ENCODE results near the gene PRUNE2. TPM values are rescaled to one million over a fixed set of nuclear protein-coding genes. Genes with fewer than 3 reads are reported as not detected.

The PRUNE2 gene
- total RNA-seq, 1 donor from 2014 or later: 7.8 TPM

- Histone ChIP-seq H3K4me1 (ENCODE audit: control insufficient read depth in 3 of 3, insufficient read depth in 3 of 3, low read length in 3 of 3) (no peaks in the 10 kb centered on the region), H3K36me3 (ENCODE audit: control insufficient read depth in 3 of 3, insufficient read depth in 3 of 3, low read length in 3 of 3) (no peaks in the 10 kb centered on the region), H3K9me3 (ENCODE audit: control insufficient read depth in 3 of 3, low read length in 3 of 3) (no peaks in the 10 kb centered on the region), H3K9ac (ENCODE audit: low read depth in 1 of 3, low read length in 3 of 3) (no peak overlapping the region), H3K27ac (ENCODE audit: low read depth, low read length) (no peak overlapping the region), H3K27me3 (ENCODE audit: control insufficient read depth in 3 of 3, insufficient read depth in 3 of 3, low read length in 3 of 3) (peaks cover 0 to 7% (median 3%) of the 10 kb centered on the region in 3 donors), H3K4me3 (ENCODE audit: low read length in 3 of 3) (no peak overlapping the region)
Observed at GRCh38 chr9:76713381-76713780, 192.5 kb downstream of the PRUNE2 start.

GRCh38 chr9:76709020-76709419 is 196.9 kb downstream of the PRUNE2 start:
- Histone ChIP-seq H3K36me3 (ENCODE audit: control insufficient read depth in 3 of 3, insufficient read depth in 3 of 3, low read length in 3 of 3) (no peaks in the 10 kb centered on the region), H3K9me3 (ENCODE audit: control insufficient read depth in 3 of 3, low read length in 3 of 3) (no peaks in the 10 kb centered on the region), H3K27ac (ENCODE audit: low read depth, low read length) (no peak overlapping the region), H3K4me3 (ENCODE audit: low read length in 3 of 3) (no peak overlapping the region), H3K9ac (ENCODE audit: low read depth in 1 of 3, low read length in 3 of 3) (no peak overlapping the region), H3K27me3 (ENCODE audit: control insufficient read depth in 3 of 3, insufficient read depth in 3 of 3, low read length in 3 of 3) (peaks cover 0 to 11% (median 6%) of the 10 kb centered on the region in 3 donors), H3K4me1 (ENCODE audit: control insufficient read depth in 3 of 3, insufficient read depth in 3 of 3, low read length in 3 of 3) (no peaks in the 10 kb centered on the region)

- H3K9me3 ChIP-seq (ENCODE audit: control insufficient read depth in 3 of 3, low read length in 3 of 3): no peaks in the 10 kb centered on the region
- H3K36me3 ChIP-seq (ENCODE audit: control insufficient read depth in 3 of 3, insufficient read depth in 3 of 3, low read length in 3 of 3): no peaks in the 10 kb centered on the region
- H3K4me3 ChIP-seq (ENCODE audit: low read length in 3 of 3): no peak overlapping the region
- H3K27me3 ChIP-seq (ENCODE audit: control insufficient read depth in 3 of 3, insufficient read depth in 3 of 3, low read length in 3 of 3): peaks cover 5 to 11% (median 6%) of the 10 kb centered on the region in 3 donors
- no peak overlapping the region for H3K9ac ChIP-seq (ENCODE audit: low read depth in 1 of 3, low read length in 3 of 3)
- H3K4me1 ChIP-seq (ENCODE audit: control insufficient read depth in 3 of 3, insufficient read depth in 3 of 3, low read length in 3 of 3): no peaks in the 10 kb centered on the region
- H3K27ac ChIP-seq (ENCODE audit: low read depth, low read length): no peak overlapping the region
Observed at GRCh38 chr9:76707510-76707909, 198.4 kb downstream of the PRUNE2 start.

- Histone ChIP-seq H3K4me1 (ENCODE audit: control insufficient read depth in 3 of 3, insufficient read depth in 3 of 3, low read length in 3 of 3) (peaks cover 3 to 11% (median 9%) of the 10 kb centered on the region in 3 donors), H3K36me3 (ENCODE audit: control insufficient read depth in 3 of 3, insufficient read depth in 3 of 3, low read length in 3 of 3) (no peaks in the 10 kb centered on the region), H3K9me3 (ENCODE audit: control insufficient read depth in 3 of 3, low read length in 3 of 3) (no peaks in the 10 kb centered on the region), H3K27me3 (ENCODE audit: control insufficient read depth in 3 of 3, insufficient read depth in 3 of 3, low read length in 3 of 3) (peaks cover 5 to 8% (median 6%) of the 10 kb centered on the region in 3 donors), H3K4me3 (ENCODE audit: low read length in 3 of 3) (no peak overlapping the region), H3K9ac (ENCODE audit: low read depth in 1 of 3, low read length in 3 of 3) (no peak overlapping the region), H3K27ac (ENCODE audit: low read depth, low read length) (no peak overlapping the region)
Observed at GRCh38 chr9:76704593-76705204, 201.2 kb downstream of the PRUNE2 start.

- Histone ChIP-seq H3K27ac (ENCODE audit: low read depth, low read length) (no peak overlapping the region), H3K36me3 (ENCODE audit: control insufficient read depth in 3 of 3, insufficient read depth in 3 of 3, low read length in 3 of 3) (no peaks in the 10 kb centered on the region), H3K4me3 (ENCODE audit: low read length in 3 of 3) (no peak overlapping the region), H3K4me1 (ENCODE audit: control insufficient read depth in 3 of 3, insufficient read depth in 3 of 3, low read length in 3 of 3) (peaks cover 7 to 11% (median 10%) of the 10 kb centered on the region in 3 donors), H3K9me3 (ENCODE audit: control insufficient read depth in 3 of 3, low read length in 3 of 3) (no peaks in the 10 kb centered on the region), H3K27me3 (ENCODE audit: control insufficient read depth in 3 of 3, insufficient read depth in 3 of 3, low read length in 3 of 3) (peaks cover 1 to 5% (median 3%) of the 10 kb centered on the region in 3 donors), H3K9ac (ENCODE audit: low read depth in 1 of 3, low read length in 3 of 3) (no peak overlapping the region)
Observed at GRCh38 chr9:76703270-76703669, 202.6 kb downstream of the PRUNE2 start.

GRCh38 chr9:76701441-76702039 is 204.4 kb downstream of the PRUNE2 start:
- Histone ChIP-seq H3K4me3 (ENCODE audit: low read length in 3 of 3) (no peak overlapping the region), H3K27ac (ENCODE audit: low read depth, low read length) (no peak overlapping the region), H3K36me3 (ENCODE audit: control insufficient read depth in 3 of 3, insufficient read depth in 3 of 3, low read length in 3 of 3) (no peaks in the 10 kb centered on the region), H3K27me3 (ENCODE audit: control insufficient read depth in 3 of 3, insufficient read depth in 3 of 3, low read length in 3 of 3) (peaks cover 0 to 6% (median 5%) of the 10 kb centered on the region in 3 donors), H3K9me3 (ENCODE audit: control insufficient read depth in 3 of 3, low read length in 3 of 3) (no peaks in the 10 kb centered on the region), H3K4me1 (ENCODE audit: control insufficient read depth in 3 of 3, insufficient read depth in 3 of 3, low read length in 3 of 3) (peaks cover 7 to 13% (median 10%) of the 10 kb centered on the region in 3 donors), H3K9ac (ENCODE audit: low read depth in 1 of 3, low read length in 3 of 3) (no peak overlapping the region)

- H3K4me3 ChIP-seq (ENCODE audit: low read length in 3 of 3): no peak overlapping the region
- H3K9ac ChIP-seq (ENCODE audit: low read depth in 1 of 3, low read length in 3 of 3): no peak overlapping the region
- H3K27me3 ChIP-seq (ENCODE audit: control insufficient read depth in 3 of 3, insufficient read depth in 3 of 3, low read length in 3 of 3): peaks cover 0 to 5% (median 5%) of the 10 kb centered on the region in 3 donors
- no peaks in the 10 kb centered on the region for H3K36me3 ChIP-seq (ENCODE audit: control insufficient read depth in 3 of 3, insufficient read depth in 3 of 3, low read length in 3 of 3)
- H3K4me1 ChIP-seq (ENCODE audit: control insufficient read depth in 3 of 3, insufficient read depth in 3 of 3, low read length in 3 of 3): peaks cover 7 to 13% (median 10%) of the 10 kb centered on the region in 3 donors
- H3K9me3 ChIP-seq (ENCODE audit: control insufficient read depth in 3 of 3, low read length in 3 of 3): no peaks in the 10 kb centered on the region
- H3K27ac ChIP-seq (ENCODE audit: low read depth, low read length): no peak overlapping the region
Observed at GRCh38 chr9:76700916-76701315, 205.0 kb downstream of the PRUNE2 start.

- Histone ChIP-seq H3K4me1 (ENCODE audit: control insufficient read depth in 3 of 3, insufficient read depth in 3 of 3, low read length in 3 of 3) (peaks cover 7 to 13% (median 10%) of the 10 kb centered on the region in 3 donors), H3K27me3 (ENCODE audit: control insufficient read depth in 3 of 3, insufficient read depth in 3 of 3, low read length in 3 of 3) (peaks cover 0 to 5% (median 2%) of the 10 kb centered on the region in 3 donors), H3K27ac (ENCODE audit: low read depth, low read length) (no peak overlapping the region), H3K4me3 (ENCODE audit: low read length in 3 of 3) (no peak overlapping the region), H3K36me3 (ENCODE audit: control insufficient read depth in 3 of 3, insufficient read depth in 3 of 3, low read length in 3 of 3) (no peaks in the 10 kb centered on the region), H3K9ac (ENCODE audit: low read depth in 1 of 3, low read length in 3 of 3) (no peak overlapping the region), H3K9me3 (ENCODE audit: control insufficient read depth in 3 of 3, low read length in 3 of 3) (no peaks in the 10 kb centered on the region)
Observed at GRCh38 chr9:76699971-76700370, 205.9 kb downstream of the PRUNE2 start.

GRCh38 chr9:76697554-76697953 is 208.4 kb downstream of the PRUNE2 start:
- Histone ChIP-seq H3K27ac (ENCODE audit: low read depth, low read length) (no peak overlapping the region), H3K4me1 (ENCODE audit: control insufficient read depth in 3 of 3, insufficient read depth in 3 of 3, low read length in 3 of 3) (peaks cover 7 to 13% (median 10%) of the 10 kb centered on the region in 3 donors), H3K27me3 (ENCODE audit: control insufficient read depth in 3 of 3, insufficient read depth in 3 of 3, low read length in 3 of 3) (peaks cover 0 to 2% (median 0%) of the 10 kb centered on the region in 3 donors), H3K9ac (ENCODE audit: low read depth in 1 of 3, low read length in 3 of 3) (no peak overlapping the region), H3K9me3 (ENCODE audit: control insufficient read depth in 3 of 3, low read length in 3 of 3) (no peaks in the 10 kb centered on the region), H3K4me3 (ENCODE audit: low read length in 3 of 3) (no peak overlapping the region), H3K36me3 (ENCODE audit: control insufficient read depth in 3 of 3, insufficient read depth in 3 of 3, low read length in 3 of 3) (no peaks in the 10 kb centered on the region)

- H3K27me3 ChIP-seq (ENCODE audit: control insufficient read depth in 3 of 3, insufficient read depth in 3 of 3, low read length in 3 of 3): peaks cover 0 to 4% (median 0%) of the 10 kb centered on the region in 3 donors
- H3K4me1 ChIP-seq (ENCODE audit: control insufficient read depth in 3 of 3, insufficient read depth in 3 of 3, low read length in 3 of 3): peaks cover 7 to 15% (median 10%) of the 10 kb centered on the region in 3 donors
- H3K27ac ChIP-seq (ENCODE audit: low read depth, low read length): no peak overlapping the region
- no peak overlapping the region for H3K9ac ChIP-seq (ENCODE audit: low read depth in 1 of 3, low read length in 3 of 3)
- H3K36me3 ChIP-seq (ENCODE audit: control insufficient read depth in 3 of 3, insufficient read depth in 3 of 3, low read length in 3 of 3): no peaks in the 10 kb centered on the region
- H3K9me3 ChIP-seq (ENCODE audit: control insufficient read depth in 3 of 3, low read length in 3 of 3): no peaks in the 10 kb centered on the region
- no peak overlapping the region for H3K4me3 ChIP-seq (ENCODE audit: low read length in 3 of 3)
Observed at GRCh38 chr9:76697081-76697480, 208.8 kb downstream of the PRUNE2 start.

All from skeletal muscle tissue (tissue), 4 donors.